RPMI8226 (cell line): ENCODE data around the gene FGFBP1.
A peak's percentile ranks its signal among the peaks of the same experiment; 100 is the strongest.

Source experiments
- DNase-seq: peaks from one replicate; pipeline ENCODE4 v3.0.0-alpha.2; 2015

FGFBP1 gene

GRCh38 chr4:15938640-15939039 is at the start of gene FGFBP1:
TSS of gene FGFBP1 (minus strand) at chr4:15938740. CDS start at chr4:15936632, 2,108 bp downstream.
- no peak for DNase-seq

- no peak for DNase-seq
These were observed 49.7 kb upstream of the FGFBP1 start for GRCh38 chr4:15988222-15988621.

DNA sequence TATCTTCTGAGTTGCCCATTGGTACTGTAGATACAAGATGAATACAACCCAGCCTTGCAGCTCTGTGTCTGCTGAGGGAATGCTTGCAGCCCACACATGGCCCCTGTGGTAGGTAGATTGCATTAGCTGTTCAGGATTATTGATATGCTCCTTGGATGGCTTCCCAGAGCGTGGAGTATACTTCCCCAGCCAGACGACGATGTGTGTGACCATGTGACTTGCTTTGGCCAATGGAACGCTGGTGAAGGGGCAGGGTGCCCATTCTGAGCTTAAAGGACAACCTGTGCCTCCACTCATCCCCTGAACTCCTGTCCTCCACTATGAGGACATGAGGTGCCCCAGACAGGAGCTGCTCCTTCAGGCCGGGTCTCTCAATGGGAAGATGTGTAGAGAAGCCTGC is 48.4 kb upstream of the FGFBP1 start:
- no peak for DNase-seq

DNA sequence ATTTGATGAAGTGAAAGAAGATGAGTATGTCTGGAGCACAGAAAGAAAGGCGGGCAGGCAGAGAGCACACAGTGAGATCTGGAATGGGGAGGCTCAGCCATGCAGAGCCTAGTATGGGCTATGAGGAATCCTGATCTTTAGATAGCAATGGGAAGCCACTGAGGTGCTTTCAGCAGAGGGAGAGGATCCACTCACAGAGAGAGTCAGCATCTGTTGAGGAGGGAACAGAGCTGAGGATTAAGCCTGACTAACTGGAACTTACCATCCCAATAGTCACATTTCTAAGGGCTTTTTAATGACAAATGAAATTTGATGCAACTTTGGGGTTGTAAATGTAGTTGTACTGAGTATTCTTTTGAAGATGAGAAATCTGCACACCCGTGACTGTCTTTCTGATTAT is 45.1 kb upstream of the FGFBP1 start:
- DNase-seq, result no peak

GRCh38 chr4:15982842-15983524 is 44.4 kb upstream of the FGFBP1 start:
- DNase-seq, result no peak

GRCh38 chr4:15976456-15977447 is 38.2 kb upstream of the FGFBP1 start:
- DNase-seq, result no peak

GRCh38 chr4:15971068-15971801 is 32.7 kb upstream of the FGFBP1 start:
- DNase-seq, result peak; percentile 2

- DNase-seq, result no peak
These were observed 30.2 kb upstream of the FGFBP1 start for GRCh38 chr4:15968551-15969300.

DNA sequence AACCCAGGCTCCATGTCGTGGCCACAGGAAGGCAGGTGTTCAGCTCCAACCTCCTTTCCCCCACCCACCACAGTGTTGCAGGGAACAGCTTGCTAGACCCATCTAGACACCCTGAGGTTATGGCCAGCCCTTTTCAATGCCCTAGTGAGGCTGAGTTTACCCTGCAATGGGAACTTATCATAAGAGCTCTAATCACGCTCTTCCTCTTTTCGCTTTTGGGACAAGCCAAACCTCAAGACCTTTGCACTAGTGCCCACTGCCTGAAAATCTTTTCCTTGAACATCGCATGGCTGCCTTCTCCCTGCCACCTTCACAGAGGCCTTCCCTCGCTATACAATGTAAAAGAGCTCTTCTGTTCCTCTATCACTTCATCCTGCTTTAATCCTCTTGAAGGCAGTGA is 26.8 kb upstream of the FGFBP1 start:
- DNase-seq, result no peak

DNA sequence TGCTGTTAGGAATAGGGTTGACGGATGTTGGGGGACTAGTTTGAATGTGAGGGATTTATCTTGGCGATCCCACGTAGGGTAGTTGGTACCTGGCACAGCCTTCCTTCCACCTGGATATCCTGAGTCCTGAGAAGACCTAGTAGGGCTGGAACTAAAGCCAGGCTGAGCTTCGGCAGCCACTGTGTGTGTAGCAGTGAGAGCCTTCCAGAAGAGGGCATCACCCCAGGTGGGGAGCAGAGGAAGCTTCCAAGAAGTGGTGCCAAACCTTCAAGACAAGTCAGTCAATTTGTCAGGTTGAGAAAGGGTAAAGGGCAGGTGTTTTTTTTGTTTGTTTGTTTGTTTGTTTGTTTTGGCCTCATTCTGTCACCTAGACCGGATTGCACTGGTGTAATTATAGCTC is 25.6 kb upstream of the FGFBP1 start:
- peak; percentile 4 for DNase-seq

- no peak for DNase-seq
These were observed 25.0 kb upstream of the FGFBP1 start for GRCh38 chr4:15963576-15963975.

DNA sequence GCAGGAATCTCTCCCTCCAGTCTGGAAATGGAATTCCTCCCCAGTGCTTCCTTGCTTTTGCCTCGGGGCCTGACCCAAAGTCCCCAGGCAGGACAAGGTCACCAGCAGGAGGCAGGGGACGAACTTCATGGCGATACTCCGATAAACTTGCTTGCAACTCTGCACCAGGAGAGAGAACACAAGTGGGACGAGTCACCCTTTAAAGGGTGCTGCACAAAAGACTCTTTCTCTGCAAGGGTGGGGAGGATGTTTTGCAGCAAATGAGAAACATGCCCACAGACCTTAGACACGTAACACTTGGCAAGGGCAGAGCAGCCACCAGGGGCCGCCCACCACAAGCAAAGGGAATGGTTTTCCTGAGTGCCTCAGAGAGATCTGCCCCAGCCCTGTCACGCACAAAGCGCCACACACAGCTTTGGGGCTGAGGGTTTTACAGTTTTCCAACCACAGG is 24.5 kb upstream of the FGFBP1 start, which contains the start of gene FGFBP2:
TSS of gene FGFBP2 (minus strand) at position 175 of the 451 bp plus-strand sequence. CDS start at position 129, 46 bp downstream.
- peak; percentile 17 for DNase-seq

- DNase-seq, result no peak
These were observed 23.4 kb upstream of the FGFBP1 start for GRCh38 chr4:15961781-15962510.

DNA sequence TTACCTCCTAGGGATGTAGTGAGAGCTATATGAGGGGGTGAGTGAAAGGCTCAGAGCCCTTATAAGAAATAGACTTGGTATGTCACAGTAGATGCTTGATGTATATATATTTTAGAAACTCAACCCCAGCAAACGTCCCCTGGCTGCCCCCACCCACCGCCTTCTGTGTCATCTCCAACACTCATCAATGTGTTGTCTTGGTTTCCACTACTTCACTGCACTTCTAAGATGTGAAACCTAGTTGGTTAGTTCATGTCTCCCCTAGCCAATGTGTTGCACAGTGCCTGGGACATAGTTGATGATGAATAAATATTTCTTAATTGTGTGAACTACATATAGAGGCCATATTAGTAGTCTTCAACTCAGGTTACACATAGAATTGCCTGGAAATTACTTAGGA is 20.0 kb upstream of the FGFBP1 start:
- no peak for DNase-seq

GRCh38 chr4:15956179-15956850 is 17.8 kb upstream of the FGFBP1 start:
- DNase-seq, result peak; percentile 76

DNA sequence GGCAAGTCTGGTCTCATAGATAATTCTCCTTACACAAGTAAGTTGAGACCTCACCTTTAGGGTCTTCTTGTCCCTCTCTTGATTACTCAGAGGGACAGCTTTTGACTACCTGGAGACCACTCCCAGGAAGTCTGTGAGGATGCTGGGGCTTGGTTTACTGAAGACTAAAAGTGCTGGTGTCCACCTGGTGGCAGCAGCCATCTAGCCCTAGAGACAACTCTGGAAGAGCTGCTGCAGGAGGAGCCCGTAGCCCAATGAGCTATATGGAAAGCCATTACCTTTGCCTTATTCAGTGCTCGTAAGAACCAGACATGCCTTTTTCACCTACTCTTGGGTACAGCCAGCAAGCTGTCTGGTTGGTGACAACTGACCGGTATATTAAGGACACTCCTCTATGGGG is 17.1 kb upstream of the FGFBP1 start:
- no peak for DNase-seq

DNA sequence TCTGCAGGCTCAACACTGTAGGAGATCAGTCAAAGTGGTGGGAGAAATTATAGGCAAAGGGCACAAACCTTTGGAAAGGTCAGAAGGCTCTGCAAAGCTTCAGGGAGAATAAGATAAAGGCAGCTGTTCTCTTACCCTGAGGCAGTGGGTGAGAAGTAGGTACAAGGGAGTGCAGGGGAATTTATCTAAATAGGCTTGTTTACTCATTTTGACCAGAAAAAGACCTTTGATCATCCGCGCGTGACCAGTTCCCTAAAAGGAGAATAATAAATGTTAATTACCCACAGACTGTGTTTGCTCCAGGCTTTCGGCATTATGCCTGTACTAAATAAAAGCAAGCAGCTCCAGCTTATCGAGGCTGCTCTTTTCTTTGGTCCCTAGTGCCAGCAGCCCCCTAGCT is 15.1 kb upstream of the FGFBP1 start:
- no peak for DNase-seq

DNA sequence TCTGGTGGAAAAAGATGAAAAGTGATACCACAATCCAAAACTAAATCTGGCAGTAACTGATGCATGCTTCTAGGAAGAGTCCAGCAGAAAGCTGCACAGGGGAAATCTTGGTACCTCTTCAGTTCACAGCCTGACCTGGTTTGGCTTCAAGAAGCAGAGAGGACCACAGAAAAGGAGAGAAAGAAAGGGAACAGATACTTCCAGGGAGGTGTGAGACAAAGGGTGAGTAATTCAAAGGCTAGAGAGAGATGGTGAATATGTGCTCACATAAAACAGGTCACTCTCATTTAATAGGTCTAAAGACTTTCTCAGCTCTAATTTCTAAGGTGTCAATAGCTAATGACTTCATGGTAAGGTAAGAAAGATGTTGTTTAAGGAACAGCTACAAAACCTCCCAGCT is 13.2 kb upstream of the FGFBP1 start:
- DNase-seq, result no peak

DNA sequence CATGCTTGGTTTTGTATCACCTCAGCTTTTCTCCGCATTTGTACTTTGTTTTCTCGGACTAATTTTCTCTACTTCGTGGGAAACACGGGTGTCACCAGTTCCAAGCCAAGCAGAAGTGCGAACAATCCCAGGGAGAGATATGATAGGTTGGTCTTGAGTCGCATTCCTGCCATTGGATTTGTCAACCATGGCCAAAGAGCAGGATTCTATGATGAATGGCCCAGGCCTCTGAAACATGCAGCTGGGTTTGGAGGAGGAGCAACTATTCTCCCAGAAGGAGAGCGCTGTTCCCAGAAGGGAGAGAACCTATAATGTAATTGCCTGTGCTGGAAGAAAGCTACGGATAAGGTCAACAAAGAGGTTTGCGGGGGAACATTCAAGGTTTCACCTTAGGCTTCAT is 10.3 kb upstream of the FGFBP1 start:
- DNase-seq, result no peak

GRCh38 chr4:15947684-15948083 is 9.1 kb upstream of the FGFBP1 start:
- no peak for DNase-seq

DNA sequence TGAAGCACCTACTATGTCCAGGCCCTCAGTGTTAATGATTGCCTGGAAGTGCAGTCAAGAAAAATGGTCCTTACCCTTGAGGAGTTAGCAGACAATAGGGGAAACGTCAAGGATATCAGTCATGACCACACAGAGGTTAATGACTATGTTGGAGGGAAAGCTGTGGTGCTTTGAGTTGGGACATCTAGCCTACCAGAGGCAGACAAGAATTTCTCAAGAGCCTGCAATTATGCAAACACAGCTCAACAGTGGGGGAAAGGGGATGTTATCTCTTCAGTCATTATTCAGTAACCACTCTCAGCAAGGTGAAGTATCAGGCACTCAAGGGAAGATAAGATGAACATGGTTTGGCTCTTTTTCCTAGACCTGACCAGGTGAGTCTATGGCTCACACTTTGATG is 7.0 kb upstream of the FGFBP1 start:
- DNase-seq, result no peak
